Mesendoderm (in vitro differentiated cells): ENCODE measurements around the gene APLP1.
A peak's percentile ranks its signal among the peaks of the same experiment; 100 is the strongest.

ENCODE experiments used
- DNase-seq: peaks from one replicate; pipeline ENCODE4 v3.0.0; 2013
- H2AK5ac ChIP-seq: 2 replicates; pipeline ENCODE4 v1.6.1; 2013; ENCODE audit warnings: low read length, inconsistent platforms
- H2BK120ac ChIP-seq: 2 replicates; pipeline ENCODE4 v1.6.1; 2013; ENCODE audit warnings: low read depth, mild to moderate bottlenecking, low read length, moderate library complexity, mixed read lengths
- H2BK15ac ChIP-seq: replicated peaks from 2 replicates; pipeline ENCODE4 v1.6.1; 2013; ENCODE audit warnings: low read depth, mild to moderate bottlenecking, moderate library complexity
- H2BK5ac ChIP-seq: 2 replicates; pipeline ENCODE4 v1.6.1; 2013; ENCODE audit warnings: low read length, inconsistent platforms
- H3K18ac ChIP-seq: 2 replicates; pipeline ENCODE4 v1.6.1; 2013; ENCODE audit warnings: mild to moderate bottlenecking, low read length, mixed read lengths
- H3K23ac ChIP-seq: one replicate; pipeline ENCODE4 v1.6.1; 2013; ENCODE audit warnings: low read length
- H3K27ac ChIP-seq: 2 replicates; pipeline ENCODE4 v1.5.1; 2013; ENCODE audit warnings: low read depth, mild to moderate bottlenecking, inconsistent platforms, low read length, moderate library complexity
- H3K27me3 ChIP-seq: 2 replicates; pipeline ENCODE4 v1.6.1; 2013; ENCODE audit warnings: low read length, control low read depth, mild to moderate bottlenecking, inconsistent platforms; ENCODE audit not compliant: insufficient read depth, poor library complexity
- H3K36me3 ChIP-seq: 2 replicates; pipeline ENCODE4 v1.6.1; 2013; ENCODE audit warnings: low read length, inconsistent platforms; ENCODE audit not compliant: control insufficient read depth, insufficient read depth
- H3K4ac ChIP-seq: one replicate; pipeline ENCODE4 v1.6.1; 2013; ENCODE audit warnings: low read depth, mild to moderate bottlenecking, low read length, moderate library complexity
- H3K4me1 ChIP-seq: 2 replicates; pipeline ENCODE4 v1.6.1; 2013; ENCODE audit warnings: low read depth, low read length, inconsistent platforms; ENCODE audit not compliant: control insufficient read depth
- H3K4me2 ChIP-seq: 2 replicates; pipeline ENCODE4 v1.6.1; 2013; ENCODE audit warnings: low read length
- H3K4me3 ChIP-seq: 2 replicates; pipeline ENCODE4 v1.5.1; 2013; ENCODE audit warnings: mild to moderate bottlenecking, low read length
- H3K56ac ChIP-seq: one replicate; pipeline ENCODE4 v1.6.1; 2013; ENCODE audit warnings: low read length
- H3K79me1 ChIP-seq: 2 replicates; pipeline ENCODE4 v1.6.1; 2013; ENCODE audit warnings: low read length, inconsistent platforms
- H3K79me2 ChIP-seq: 2 replicates; pipeline ENCODE4 v1.6.1; 2013; ENCODE audit warnings: mild to moderate bottlenecking, low read length; ENCODE audit not compliant: control insufficient read depth, insufficient read depth
- H3K9ac ChIP-seq: 2 replicates; pipeline ENCODE4 v1.6.1; 2013; ENCODE audit warnings: low read length, inconsistent platforms
- H4K5ac ChIP-seq: one replicate; pipeline ENCODE4 v1.6.1; 2013; ENCODE audit warnings: low read length
- H4K8ac ChIP-seq: one replicate; pipeline ENCODE4 v1.6.1; 2013; ENCODE audit warnings: low read depth, mild to moderate bottlenecking, control low read depth, low read length, moderate library complexity
- WGBS: extraction: QIAGEN DNeasy Blood & Tissue Kit; methylation state at CpG from one replicate; pipeline ENCODE4 v1.1.7; 2013; ENCODE audit warnings: low lambda C conversion rate, missing lambda C conversion rate; ENCODE audit not compliant: insufficient coverage; ENCODE audit errors: extremely low coverage; 5-methylcytosine and 5-hydroxymethylcytosine counted together

Gene APLP1

GRCh38 chr19:35848486-35848885, 19.9 kb upstream of the APLP1 start:
- no peak overlapping the region for H3K9ac ChIP-seq
- no peak overlapping the region for H3K4me3 ChIP-seq
- H3K79me1 ChIP-seq, result no peaks in the 10 kb centered on the region
- H3K56ac ChIP-seq, result no peak overlapping the region
- WGBS, result no CpG with 5 or more reads among the region's 8 CpGs
- no peak overlapping the region for H4K5ac ChIP-seq
- H4K8ac ChIP-seq, result no peak overlapping the region
- H3K4me2 ChIP-seq, result no peak overlapping the region
- DNase-seq, result no peak
- H3K79me2 ChIP-seq, result no peaks in the 10 kb centered on the region
- H3K18ac ChIP-seq, result no peak overlapping the region
- H3K4me1 ChIP-seq, result no peaks in the 10 kb centered on the region
- no peak overlapping the region for H2AK5ac ChIP-seq
- no peak overlapping the region for H2BK120ac ChIP-seq
- no peak overlapping the region for H3K4ac ChIP-seq
- H2BK15ac ChIP-seq, result no peak overlapping the region
- H3K36me3 ChIP-seq, result no peaks in the 10 kb centered on the region
- no peak overlapping the region for H3K27ac ChIP-seq
- no peak overlapping the region for H2BK5ac ChIP-seq
- no peak overlapping the region for H3K23ac ChIP-seq
- peaks cover 17% of the 10 kb centered on the region for H3K27me3 ChIP-seq

DNA sequence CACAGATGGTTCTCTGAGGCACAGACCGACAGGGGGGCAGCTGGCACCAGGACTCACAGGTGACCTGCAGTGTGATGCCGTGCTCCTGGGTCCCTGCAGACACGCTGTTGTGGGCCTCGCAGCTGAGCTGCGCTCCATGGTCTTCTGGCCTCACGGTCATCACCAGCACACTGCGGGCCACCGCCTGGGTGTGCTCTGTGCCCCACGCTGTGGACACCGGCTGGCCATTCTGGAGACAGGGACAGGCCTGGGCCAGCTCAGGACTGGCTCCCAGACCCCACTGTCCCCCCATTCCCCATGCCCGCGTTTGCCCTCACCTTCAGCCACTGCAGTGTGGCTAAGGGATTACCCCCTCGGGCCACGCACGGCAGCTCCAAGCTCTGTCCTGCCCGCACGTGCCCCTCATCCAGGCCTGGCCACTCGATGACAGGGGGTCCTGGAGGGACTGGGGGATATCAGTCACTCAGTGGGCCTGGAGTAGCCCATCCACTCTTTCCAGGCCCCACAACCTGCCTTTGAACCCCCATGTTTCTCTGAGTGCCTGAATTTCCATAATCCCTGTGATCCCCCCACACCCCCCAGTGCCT, 19.4 kb upstream of the APLP1 start:
- Histone ChIP-seq H2BK120ac (no peak overlapping the region), H4K5ac (no peak overlapping the region), H2BK5ac (no peak overlapping the region), H3K79me2 (no peaks in the 10 kb centered on the region), H3K4me3 (no peak overlapping the region), H3K4ac (no peak overlapping the region), H3K36me3 (no peaks in the 10 kb centered on the region), H2BK15ac (no peak overlapping the region), H3K79me1 (no peaks in the 10 kb centered on the region), H3K27ac (no peak overlapping the region), H3K18ac (no peak overlapping the region), H3K9ac (no peak overlapping the region), H2AK5ac (no peak overlapping the region), H3K4me1 (no peaks in the 10 kb centered on the region), H3K23ac (no peak overlapping the region), H4K8ac (no peak overlapping the region), H3K27me3 (peaks cover 13% of the 10 kb centered on the region), H3K4me2 (no peak overlapping the region), H3K56ac (no peak overlapping the region)
- no peak for DNase-seq
- WGBS, result no CpG with 5 or more reads among the region's 18 CpGs

- Histone ChIP-seq H2BK5ac (no peak overlapping the region), H3K18ac (no peak overlapping the region), H4K8ac (no peak overlapping the region), H3K27me3 (peaks cover 3% of the 10 kb centered on the region), H3K4me3 (no peak overlapping the region), H3K79me1 (no peaks in the 10 kb centered on the region), H3K79me2 (no peaks in the 10 kb centered on the region), H3K4me2 (no peak overlapping the region), H2BK120ac (no peak overlapping the region), H3K9ac (no peak overlapping the region), H3K4ac (no peak overlapping the region), H4K5ac (no peak overlapping the region), H3K23ac (no peak overlapping the region), H3K4me1 (no peaks in the 10 kb centered on the region), H2BK15ac (no peak overlapping the region), H3K27ac (no peak overlapping the region), H3K36me3 (no peaks in the 10 kb centered on the region), H3K56ac (peak overlapping the region; percentile 2), H2AK5ac (no peak overlapping the region)
- DNase-seq, result peak; percentile 63
- no CpG with 5 or more reads among the region's 32 CpGs for WGBS
These were observed 17.0 kb upstream of the APLP1 start for GRCh38 chr19:35851213-35852028.

DNA sequence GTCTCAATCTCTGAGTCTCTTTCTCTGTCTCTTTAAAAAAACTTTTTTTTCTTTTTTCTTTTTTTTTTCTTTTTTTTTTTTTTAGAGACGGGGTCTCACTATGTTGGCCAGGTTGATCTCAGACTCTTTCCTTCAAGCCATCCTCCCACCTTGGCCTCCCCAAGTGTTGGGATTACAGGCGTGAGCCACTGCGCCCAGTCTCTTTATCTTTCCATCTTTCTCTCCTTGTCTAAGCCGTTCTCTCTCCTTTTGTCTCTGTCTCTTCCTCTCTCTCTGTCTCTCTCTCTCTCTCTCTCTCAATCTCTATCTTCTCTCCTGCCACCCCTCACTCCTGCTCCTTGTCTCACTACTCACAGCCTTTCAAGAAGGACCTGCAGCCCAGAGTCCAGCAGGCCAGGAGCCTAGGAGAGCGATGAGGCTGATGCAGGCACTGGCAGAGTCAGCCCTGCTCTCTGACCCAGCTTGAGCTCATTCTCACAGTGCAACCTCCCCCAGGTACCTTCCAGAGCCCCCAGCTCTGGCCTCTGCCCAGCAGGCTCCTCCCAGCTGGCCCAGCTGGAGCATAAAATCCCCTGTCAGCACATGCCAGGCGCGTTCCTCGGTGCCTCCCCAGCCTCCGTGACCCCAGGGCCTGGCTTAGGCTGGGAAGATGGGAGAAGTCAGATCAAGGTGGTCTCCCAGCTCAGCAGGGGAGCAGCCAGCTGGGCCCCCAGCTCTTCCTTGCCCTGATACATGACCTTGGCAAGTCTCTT, 16.2 kb upstream of the APLP1 start, which contains the start of gene NPHS1:
Gene NPHS1, minus strand, starts transcription at position 476 of the 752 bp plus-strand sequence. CDS start 667 bp downstream, outside the sequence.
- no peak within 1 kb of the TSS for H2AK5ac ChIP-seq
- H3K18ac ChIP-seq, result no peak within 1 kb of the TSS
- WGBS, result no CpG with 5 or more reads among the region's 9 CpGs
- no peak within 1 kb of the TSS for H3K4me3 ChIP-seq
- no peak within 1 kb of the TSS for H4K5ac ChIP-seq
- H3K4me2 ChIP-seq, result no peak within 1 kb of the TSS
- no peak within 1 kb of the TSS for H2BK5ac ChIP-seq
- peaks cover 7% of the 10 kb centered on the region for H3K27me3 ChIP-seq
- no peak for DNase-seq
- H3K23ac ChIP-seq, result no peak within 1 kb of the TSS
- H3K27ac ChIP-seq, result no peak within 1 kb of the TSS
- no peaks in the 10 kb centered on the region for H3K36me3 ChIP-seq
- H4K8ac ChIP-seq, result no peak within 1 kb of the TSS
- peak within 1 kb of the TSS; percentile 2 for H3K56ac ChIP-seq
- H3K79me2 ChIP-seq, result no peaks in the 10 kb centered on the region
- no peak within 1 kb of the TSS for H2BK120ac ChIP-seq
- H3K79me1 ChIP-seq, result no peaks in the 10 kb centered on the region
- no peaks in the 10 kb centered on the region for H3K4me1 ChIP-seq
- no peak within 1 kb of the TSS for H2BK15ac ChIP-seq
- no peak within 1 kb of the TSS for H3K4ac ChIP-seq
- no peak within 1 kb of the TSS for H3K9ac ChIP-seq

- Histone ChIP-seq H4K8ac (no peak overlapping the region), H3K18ac (no peak overlapping the region), H3K4ac (no peak overlapping the region), H3K27ac (no peak overlapping the region), H3K79me1 (no peaks in the 10 kb centered on the region), H3K27me3 (peaks cover 9% of the 10 kb centered on the region), H3K79me2 (no peaks in the 10 kb centered on the region), H3K23ac (no peak overlapping the region), H3K9ac (no peak overlapping the region), H2BK5ac (no peak overlapping the region), H3K4me3 (no peak overlapping the region), H3K56ac (no peak overlapping the region), H2BK15ac (no peak overlapping the region), H2BK120ac (no peak overlapping the region), H4K5ac (no peak overlapping the region), H3K4me1 (no peaks in the 10 kb centered on the region), H2AK5ac (no peak overlapping the region), H3K4me2 (no peak overlapping the region), H3K36me3 (no peaks in the 10 kb centered on the region)
- no peak for DNase-seq
- no CpG with 5 or more reads among the region's 8 CpGs for WGBS
These were observed 15.2 kb upstream of the APLP1 start for GRCh38 chr19:35853038-35853756.
